Tibial nerve (tissue), 4 donors: ENCODE data around the gene TMEM31. TPM values are rescaled to one million over a fixed set of nuclear protein-coding genes. Genes with fewer than 3 reads are reported as not detected.
A peak's percentile ranks its signal among the peaks of the same experiment; 100 is the strongest.

Source experiments
- DNase-seq, 2 donors: peaks; one replicate each; pipeline ENCODE4 v3.0.0-alpha.2; 2019; ENCODE audit warnings: low spot score in 2 of 2
- H3K27ac ChIP-seq, 4 donors: fragments of 200-600 bp; sonication (generic) in 3 of 4; one replicate each; pipeline ENCODE4 v1.5.1; 2017 to 2019; ENCODE audit warnings: mild to moderate bottlenecking in 1 of 4
- H3K27me3 ChIP-seq, 2 donors: fragments of 200-600 bp; sonication (generic) in 1 of 2; one replicate each; pipeline versions ENCODE4 v1.5.1 to v1.6.0; 2017 to 2019
- H3K36me3 ChIP-seq, 3 donors: fragments of 200-600 bp; sonication (generic); one replicate each; pipeline ENCODE4 v1.5.1; 2018 to 2019
- H3K4me1 ChIP-seq, 4 donors: fragments of 200-600 bp; sonication (generic) in 3 of 4; one replicate each; pipeline ENCODE4 v1.5.1; 2017 to 2019
- H3K4me3 ChIP-seq, 4 donors: fragments of 200-600 bp; sonication (generic) in 3 of 4; one replicate each; pipeline ENCODE4 v1.5.1; 2017 to 2019; ENCODE audit warnings: mild to moderate bottlenecking in 1 of 4, moderate library complexity in 1 of 4
- H3K9me3 ChIP-seq, 4 donors: fragments of 200-600 bp; sonication (generic) in 3 of 4; one replicate each; pipeline ENCODE4 v1.5.1; 2017 to 2019
- EP300 ChIP-seq, 2 donors: sonication (generic); formaldehyde crosslinking; IDR thresholded peaks; one replicate each; pipeline ENCODE4 v1.6.1; 2017; ENCODE audit warnings: antibody characterized with exemption in 2 of 2, mild to moderate bottlenecking in 1 of 2
- POLR2A ChIP-seq, 2 donors: fragments of 450-650 bp; IDR thresholded peaks; one replicate each; pipeline ENCODE4 v1.6.1; 2017; ENCODE audit warnings: antibody characterized with exemption in 2 of 2, mild to moderate bottlenecking in 2 of 2, moderate library complexity in 2 of 2
- WGBS, 2 donors: methylation state at CpG; one replicate each; pipeline ENCODE4 v1.1.5; 2018; 5-methylcytosine and 5-hydroxymethylcytosine counted together
- total RNA-seq, 4 donors: library from RNA; depleted of rRNA; stranded (reverse); fragments of >200 nt; gene quantifications; one replicate each; pipeline ENCODE4 v1.1.0, GENCODE V29; 2016
- TF ChIP-seq, protein P1 (sequence below), 5 experiments: fragments of 200-600 bp in 3 of 5; fragments of 450-650 bp in 2 of 5; sonication (generic) in 3 of 5; IDR thresholded peaks; one replicate each; pipeline ENCODE4 v1.5.1; 2016 to 2019; ENCODE audit warnings: antibody characterized with exemption in 5 of 5, mild to moderate bottlenecking in 3 of 5, moderate library complexity in 2 of 5

TMEM31 gene
- total RNA-seq, 4 donors from 2014 or later, result 0.63 TPM; not detected in 3

DNA sequence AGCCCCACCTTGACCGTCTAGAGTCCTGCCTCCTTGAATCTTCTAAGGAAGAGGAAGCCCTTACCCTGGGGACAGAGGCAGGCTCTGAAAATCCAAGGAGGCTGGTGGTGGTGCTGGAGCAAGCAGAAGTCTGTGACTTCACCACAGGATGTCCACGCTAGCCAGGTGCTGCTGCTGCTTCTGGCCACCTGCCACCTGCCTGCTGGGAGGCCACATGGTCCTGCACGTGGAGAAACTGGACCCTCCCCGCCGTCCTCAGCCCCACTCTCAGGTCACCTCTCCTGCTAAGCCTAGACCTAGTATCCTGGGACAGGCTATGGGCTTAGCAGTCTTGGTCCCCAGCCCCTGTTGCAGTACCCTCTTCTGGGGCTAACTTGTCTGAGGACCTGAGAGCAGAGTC, 15.8 kb downstream of the TMEM31 start:
- H3K27ac ChIP-seq, result no peak overlapping the region
- no peak overlapping the region for H3K4me3 ChIP-seq
- H3K9me3 ChIP-seq, result no peaks in the 10 kb centered on the region
- no peak for DNase-seq
- H3K27me3 ChIP-seq, result peaks cover 0 to 63% of the 10 kb centered on the region in 2 donors
- no peaks in the 10 kb centered on the region for H3K36me3 ChIP-seq
- WGBS, 2 donors, result 67 to 71% methylated on average over 1 to 5 of the region's 5 CpGs
- peaks cover 0 to 9% (median 0%) of the 10 kb centered on the region in 4 donors for H3K4me1 ChIP-seq
- TF ChIP-seq, protein P1, sequence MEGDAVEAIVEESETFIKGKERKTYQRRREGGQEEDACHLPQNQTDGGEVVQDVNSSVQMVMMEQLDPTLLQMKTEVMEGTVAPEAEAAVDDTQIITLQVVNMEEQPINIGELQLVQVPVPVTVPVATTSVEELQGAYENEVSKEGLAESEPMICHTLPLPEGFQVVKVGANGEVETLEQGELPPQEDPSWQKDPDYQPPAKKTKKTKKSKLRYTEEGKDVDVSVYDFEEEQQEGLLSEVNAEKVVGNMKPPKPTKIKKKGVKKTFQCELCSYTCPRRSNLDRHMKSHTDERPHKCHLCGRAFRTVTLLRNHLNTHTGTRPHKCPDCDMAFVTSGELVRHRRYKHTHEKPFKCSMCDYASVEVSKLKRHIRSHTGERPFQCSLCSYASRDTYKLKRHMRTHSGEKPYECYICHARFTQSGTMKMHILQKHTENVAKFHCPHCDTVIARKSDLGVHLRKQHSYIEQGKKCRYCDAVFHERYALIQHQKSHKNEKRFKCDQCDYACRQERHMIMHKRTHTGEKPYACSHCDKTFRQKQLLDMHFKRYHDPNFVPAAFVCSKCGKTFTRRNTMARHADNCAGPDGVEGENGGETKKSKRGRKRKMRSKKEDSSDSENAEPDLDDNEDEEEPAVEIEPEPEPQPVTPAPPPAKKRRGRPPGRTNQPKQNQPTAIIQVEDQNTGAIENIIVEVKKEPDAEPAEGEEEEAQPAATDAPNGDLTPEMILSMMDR (IDR thresholded peaks at IDR 0.05), result no peak
- no peak for TF ChIP-seq EP300 (IDR thresholded peaks at IDR 0.05)
- TF ChIP-seq POLR2A (IDR thresholded peaks at IDR 0.05), result no peak

DNA sequence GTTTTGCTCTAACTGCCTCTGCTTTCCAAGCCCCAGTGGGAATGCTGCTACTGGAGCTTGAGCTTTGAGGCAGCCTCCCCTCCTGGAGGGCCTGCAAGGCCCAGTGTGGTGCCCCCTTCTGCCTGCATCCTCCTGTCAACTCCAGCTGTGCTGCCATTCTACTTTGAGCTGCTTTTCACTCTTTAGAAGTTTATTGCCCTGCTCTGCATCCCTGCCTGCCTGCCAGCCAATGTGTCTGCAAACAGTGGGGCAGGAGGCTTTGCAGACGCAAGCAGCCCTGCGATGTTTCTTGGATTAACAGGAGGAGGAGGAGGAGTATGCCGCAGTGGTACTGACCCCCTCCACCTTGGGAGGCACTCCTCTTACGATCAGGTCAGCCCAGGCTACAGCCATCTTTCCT, 16.4 kb downstream of the TMEM31 start:
- Histone ChIP-seq H3K27me3 (peaks cover 0 to 64% of the 10 kb centered on the region in 2 donors), H3K27ac (no peak overlapping the region)
- WGBS, 2 donors, result 58 to 81% methylated on average over 4 of the region's 4 CpGs

DNA sequence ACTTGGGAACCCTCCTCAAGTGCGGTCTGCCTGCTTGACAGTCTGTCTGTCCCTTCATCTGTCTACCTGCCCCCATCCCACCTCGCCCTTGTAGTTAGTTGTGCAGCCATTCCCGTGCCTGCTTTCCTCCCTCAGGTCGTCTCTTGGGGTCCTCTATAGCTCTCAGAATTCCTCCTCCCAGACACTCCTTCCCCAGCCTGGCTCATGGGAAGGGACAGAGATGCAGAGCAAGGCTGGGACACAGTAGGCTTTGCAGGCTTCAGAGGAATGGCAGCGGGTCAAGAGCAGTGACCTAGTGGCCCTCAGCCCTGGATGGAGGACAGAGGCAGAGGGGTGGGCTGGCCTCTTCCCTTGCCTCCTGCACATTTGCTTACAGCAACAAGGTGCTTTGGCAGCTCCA, 18.3 kb downstream of the TMEM31 start:
- Histone ChIP-seq H3K27ac (no peak overlapping the region), H3K36me3 (no peaks in the 10 kb centered on the region), H3K4me3 (no peak overlapping the region), H3K4me1 (peaks cover 0 to 10% (median 0%) of the 10 kb centered on the region in 4 donors), H3K9me3 (no peaks in the 10 kb centered on the region), H3K27me3 (peaks cover 0 to 52% of the 10 kb centered on the region in 2 donors)
- no peak for DNase-seq
- 56 to 58% methylated on average over 5 of the region's 5 CpGs for WGBS, 2 donors
- TF ChIP-seq, protein P1 (IDR thresholded peaks at IDR 0.05), result no peak
- TF ChIP-seq POLR2A (IDR thresholded peaks at IDR 0.05) (no peak), EP300 (IDR thresholded peaks at IDR 0.05) (no peak)

More for the DNA sequence above, 16.4 kb downstream of the TMEM31 start:
- Histone ChIP-seq H3K9me3 (no peaks in the 10 kb centered on the region), H3K36me3 (no peaks in the 10 kb centered on the region), H3K4me3 (no peak overlapping the region), H3K4me1 (peaks cover 0 to 10% (median 0%) of the 10 kb centered on the region in 4 donors)
- no peak for DNase-seq
- TF ChIP-seq POLR2A (IDR thresholded peaks at IDR 0.05), result no peak
- TF ChIP-seq, protein P1 (IDR thresholded peaks at IDR 0.05), result no peak
- TF ChIP-seq EP300 (IDR thresholded peaks at IDR 0.05), result no peak

DNA sequence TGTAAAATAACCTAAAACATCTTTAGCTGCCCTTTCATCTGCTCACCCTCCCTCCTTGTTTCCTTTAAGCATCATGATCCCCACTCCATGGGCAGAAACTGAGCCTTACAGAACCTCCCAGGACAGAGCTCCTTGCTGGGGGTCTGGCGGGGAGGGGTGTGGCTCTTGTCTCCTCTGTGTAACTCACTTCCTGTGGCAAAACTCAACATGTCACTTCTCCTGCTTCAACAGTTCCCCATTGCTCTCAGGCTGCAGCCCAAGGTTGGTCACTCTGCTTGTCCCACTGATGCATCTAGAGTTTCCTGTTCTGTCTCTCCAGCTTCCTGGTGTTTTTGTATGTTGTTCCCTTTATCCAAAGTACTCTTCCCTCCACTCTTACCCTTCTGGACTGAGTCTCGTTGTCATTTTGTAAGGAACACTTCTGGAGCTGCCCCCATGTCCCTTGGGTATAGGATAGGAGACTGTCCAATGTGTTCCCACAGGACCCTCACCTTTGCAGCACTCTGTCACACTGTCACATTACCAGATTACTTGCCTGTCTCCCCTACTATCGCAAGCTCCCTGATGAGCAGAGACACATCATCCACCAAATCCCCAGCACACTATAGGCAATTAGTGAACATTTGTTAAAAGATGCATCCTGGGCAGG, 19.6 kb downstream of the TMEM31 start:
- peaks cover 0 to 39% of the 10 kb centered on the region in 2 donors for H3K27me3 ChIP-seq
- no peaks in the 10 kb centered on the region for H3K36me3 ChIP-seq
- H3K4me3 ChIP-seq, result no peak overlapping the region
- 58 to 74% methylated on average over 3 of the region's 3 CpGs for WGBS, 2 donors
- H3K27ac ChIP-seq, result no peak overlapping the region
- no peak for DNase-seq
- peaks cover 0 to 10% (median 0%) of the 10 kb centered on the region in 4 donors for H3K4me1 ChIP-seq
- H3K9me3 ChIP-seq, result no peaks in the 10 kb centered on the region
- TF ChIP-seq, protein P1 (IDR thresholded peaks at IDR 0.05), result no peak
- TF ChIP-seq POLR2A (IDR thresholded peaks at IDR 0.05) (no peak), EP300 (IDR thresholded peaks at IDR 0.05) (no peak)

DNA sequence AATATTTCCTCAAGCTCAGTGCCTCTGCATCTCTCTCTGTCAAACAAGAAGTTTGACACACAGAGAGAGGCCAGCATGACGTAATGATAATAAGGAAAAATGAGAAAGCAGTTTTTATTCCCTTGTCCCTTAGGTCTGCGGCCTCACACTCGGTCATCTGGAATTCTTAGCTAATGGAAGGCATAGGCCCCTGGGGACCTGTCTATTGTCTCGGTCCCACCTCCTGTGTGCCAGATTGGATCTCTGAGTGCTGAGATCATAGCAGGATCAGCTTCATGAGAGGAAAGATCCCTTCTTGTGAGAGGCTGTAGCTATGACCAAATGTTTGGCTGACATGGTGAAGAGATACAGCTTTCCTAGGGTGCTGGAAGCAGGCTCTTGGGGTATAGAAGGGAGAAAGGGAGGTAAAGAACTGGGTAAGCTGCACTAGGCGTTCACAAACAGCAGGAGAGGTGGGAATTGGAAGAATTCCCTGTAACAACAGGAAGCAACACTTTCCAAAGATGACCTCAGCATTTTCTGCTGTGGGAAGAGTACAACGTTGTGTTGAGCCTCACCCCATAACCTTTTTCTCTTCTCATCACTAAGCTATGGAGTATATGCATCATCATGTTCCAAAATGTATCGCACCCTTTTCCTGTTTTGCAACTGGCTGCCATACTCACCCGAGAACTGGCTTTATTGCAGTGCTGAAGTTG, 20.2 kb downstream of the TMEM31 start:
- H3K4me1 ChIP-seq, result peaks cover 0 to 10% (median 0%) of the 10 kb centered on the region in 4 donors
- peak overlapping the region in 1 of 4 donors; percentile 43 for H3K27ac ChIP-seq
- no peak overlapping the region for H3K4me3 ChIP-seq
- no peaks in the 10 kb centered on the region for H3K36me3 ChIP-seq
- no peaks in the 10 kb centered on the region for H3K9me3 ChIP-seq
- TF ChIP-seq, protein P1 (IDR thresholded peaks at IDR 0.05), result no peak
- TF ChIP-seq POLR2A (IDR thresholded peaks at IDR 0.05) (no peak), EP300 (IDR thresholded peaks at IDR 0.05) (no peak)
- WGBS, 2 donors, result 24 to 41% methylated on average over 8 of the region's 8 CpGs
- peak; percentile 6 to 13 for DNase-seq
- H3K27me3 ChIP-seq, result peaks cover 0 to 39% of the 10 kb centered on the region in 2 donors
